DMS 273 (cell line): ENCODE data around the gene FGFRL1.

ENCODE experiments used
- DNase-seq: peaks from one replicate; lab custom pipeline; 2025; ENCODE audit not compliant: unreplicated experiment; lab: John Stamatoyannopoulos, UW

FGFRL1 gene, protein sequence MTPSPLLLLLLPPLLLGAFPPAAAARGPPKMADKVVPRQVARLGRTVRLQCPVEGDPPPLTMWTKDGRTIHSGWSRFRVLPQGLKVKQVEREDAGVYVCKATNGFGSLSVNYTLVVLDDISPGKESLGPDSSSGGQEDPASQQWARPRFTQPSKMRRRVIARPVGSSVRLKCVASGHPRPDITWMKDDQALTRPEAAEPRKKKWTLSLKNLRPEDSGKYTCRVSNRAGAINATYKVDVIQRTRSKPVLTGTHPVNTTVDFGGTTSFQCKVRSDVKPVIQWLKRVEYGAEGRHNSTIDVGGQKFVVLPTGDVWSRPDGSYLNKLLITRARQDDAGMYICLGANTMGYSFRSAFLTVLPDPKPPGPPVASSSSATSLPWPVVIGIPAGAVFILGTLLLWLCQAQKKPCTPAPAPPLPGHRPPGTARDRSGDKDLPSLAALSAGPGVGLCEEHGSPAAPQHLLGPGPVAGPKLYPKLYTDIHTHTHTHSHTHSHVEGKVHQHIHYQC

DNA sequence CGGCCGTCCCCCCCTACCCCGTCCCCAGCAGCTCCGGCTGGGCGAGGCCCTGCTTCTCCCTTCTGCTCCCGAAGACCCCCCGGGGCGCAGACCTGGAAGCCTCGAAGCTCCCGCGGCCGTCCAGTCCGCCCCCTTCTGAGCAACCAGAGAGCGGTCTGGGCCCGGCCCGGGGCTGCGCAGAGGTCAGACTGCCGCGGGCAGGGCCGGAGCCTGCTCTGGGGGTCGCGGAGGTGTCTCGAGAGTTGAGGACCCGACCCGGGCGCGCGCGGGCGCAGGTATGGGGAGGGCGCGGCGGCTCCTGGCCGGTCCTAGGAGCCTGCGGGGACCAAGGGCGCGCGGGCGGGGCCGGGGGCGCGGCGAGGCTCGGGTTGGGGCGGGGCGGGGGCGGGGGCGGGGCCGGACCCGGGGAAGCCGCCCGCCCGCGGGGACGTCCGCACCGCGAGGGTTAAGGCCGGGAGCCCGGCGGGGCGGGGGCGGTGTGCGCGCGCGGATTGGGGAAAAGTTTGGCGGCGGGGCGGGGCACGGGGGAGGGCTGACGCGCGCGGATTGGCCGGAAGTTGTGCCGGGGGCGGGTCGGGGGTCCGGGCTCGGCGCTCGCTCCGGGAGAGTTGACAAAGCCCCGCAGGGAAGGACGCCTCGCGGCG, at the start of gene FGFRL1:
Gene FGFRL1 (plus strand): TSS at position 605 of the 644 bp plus-strand sequence. CDS start 860 bp downstream, outside the sequence.
- DNase-seq = peak; percentile 94

DNA sequence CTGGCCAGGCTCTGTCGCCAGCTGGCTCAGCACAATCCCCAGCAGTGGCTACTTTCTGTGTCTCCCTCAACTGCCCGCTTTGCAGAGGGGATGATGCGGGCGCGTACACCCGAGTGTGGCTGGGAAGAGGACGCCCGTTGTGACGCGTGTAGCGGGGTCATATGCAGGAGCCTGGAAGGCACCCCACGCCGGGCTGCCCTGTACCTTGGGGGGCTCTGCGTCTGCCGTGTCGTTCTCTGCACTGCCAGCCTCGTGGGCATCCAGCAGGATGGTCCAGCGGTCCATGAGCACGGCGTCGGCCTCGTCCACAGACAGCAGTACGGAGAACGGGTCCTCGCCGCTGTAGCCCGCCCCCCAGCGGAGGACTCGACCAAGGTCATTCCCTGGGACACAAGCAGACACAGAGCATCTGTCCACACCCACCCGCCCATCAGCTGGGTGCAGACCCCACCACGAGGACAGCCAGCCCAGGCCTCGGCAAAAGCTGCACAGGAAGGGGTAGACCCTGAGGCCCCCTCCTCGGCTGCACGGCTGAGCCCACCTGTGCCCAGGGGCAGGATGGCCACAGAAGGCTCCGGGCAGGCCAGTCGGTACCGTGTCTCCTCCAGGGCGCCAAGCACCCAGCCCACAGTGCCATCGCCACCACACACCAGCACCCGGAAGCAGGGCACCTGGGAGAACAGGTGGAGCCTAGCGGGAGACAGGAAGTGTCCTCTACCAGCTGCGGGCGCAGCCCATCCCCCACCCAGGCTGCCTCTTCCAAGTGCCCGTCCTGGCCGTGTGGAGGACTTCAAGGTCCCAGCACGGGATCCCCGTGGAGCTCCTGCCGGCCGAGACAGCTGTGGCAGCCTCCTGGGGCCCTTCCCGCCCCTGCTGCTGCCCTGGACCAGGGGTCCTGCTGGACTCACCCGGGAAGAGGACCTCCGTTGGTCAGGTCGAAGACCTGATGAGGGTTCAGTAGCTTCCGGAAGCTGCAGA, 48.9 kb upstream of the FGFRL1 start:
- DNase-seq = no peak

DNA sequence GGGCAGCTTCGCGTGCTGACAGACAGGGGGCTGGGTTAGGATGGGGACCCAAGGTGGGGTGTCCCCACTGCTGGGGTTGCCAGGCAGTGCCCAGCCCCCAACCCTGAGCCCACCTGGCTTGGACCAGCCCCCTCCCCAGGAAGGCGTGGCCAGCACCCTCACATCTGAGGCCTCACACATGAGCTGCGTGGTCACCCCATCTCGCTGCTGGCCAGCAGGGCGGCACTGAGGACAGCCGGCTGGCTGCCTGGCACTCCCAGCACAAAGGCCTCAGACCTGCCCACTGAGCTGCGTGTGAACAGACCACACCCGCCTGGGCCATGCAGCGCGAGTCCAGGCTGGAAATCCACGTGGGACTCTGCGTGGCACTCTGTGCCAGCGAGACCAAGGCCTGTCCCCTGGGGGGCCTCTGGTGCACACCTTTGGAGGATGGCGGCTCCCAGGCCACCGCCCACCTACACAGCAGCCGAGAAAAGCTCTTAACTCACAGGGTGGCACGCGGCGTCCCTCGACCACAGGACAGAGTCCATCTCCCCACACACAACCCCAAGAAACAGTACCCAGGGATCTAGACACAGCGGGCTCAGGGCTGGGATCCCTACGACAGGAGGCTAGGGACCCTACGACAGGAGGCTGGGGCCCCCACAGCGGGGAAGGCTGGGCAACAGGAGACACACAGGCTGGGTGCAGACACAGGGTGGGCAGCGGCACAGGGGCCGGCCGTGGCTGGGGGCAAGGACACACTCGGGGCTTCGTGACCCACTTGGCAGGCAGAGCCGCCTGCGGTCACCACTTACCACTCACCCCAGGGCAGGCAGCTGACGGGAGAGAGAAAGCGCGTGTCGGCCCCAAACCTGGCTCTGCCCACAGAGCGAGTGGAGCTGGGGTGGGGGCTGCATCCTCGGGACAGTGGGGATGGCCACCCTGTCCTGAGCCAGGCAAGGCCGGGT, 47.9 kb upstream of the FGFRL1 start:
- DNase-seq = no peak

DNA sequence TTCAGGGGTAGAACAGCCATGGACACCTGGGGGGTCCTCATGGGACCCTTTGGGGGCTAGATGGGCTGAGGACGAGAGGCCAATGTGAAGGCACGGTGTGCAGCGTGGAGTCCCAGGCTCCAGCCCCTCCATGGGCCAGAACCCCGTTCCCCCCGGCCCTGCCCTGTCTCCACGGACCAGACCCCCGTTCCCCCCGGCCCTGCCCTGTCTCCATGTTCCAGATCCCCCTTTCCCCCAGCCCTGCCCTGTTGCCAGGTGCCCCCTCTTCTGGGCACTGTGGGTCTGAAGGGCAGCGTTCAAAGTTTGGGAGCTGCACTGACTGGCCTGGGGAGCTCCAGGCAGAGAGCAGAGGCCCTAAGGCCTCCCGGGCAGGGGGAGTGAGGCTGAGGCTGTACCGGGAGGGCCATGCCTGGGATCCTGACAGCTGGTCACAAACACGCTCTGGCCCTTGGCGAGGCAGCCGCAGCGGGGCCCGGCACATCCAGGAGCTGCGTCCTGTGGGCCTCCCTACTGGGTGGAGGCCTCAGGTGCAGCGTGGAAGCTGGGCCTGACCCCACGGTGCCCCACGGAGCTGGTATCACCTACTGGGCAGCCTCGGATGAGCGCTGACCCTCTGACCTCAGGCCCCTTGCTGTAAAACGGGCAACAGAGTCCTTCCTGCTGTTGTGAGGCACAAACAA, 46.9 kb upstream of the FGFRL1 start:
- no peak for DNase-seq

DNA sequence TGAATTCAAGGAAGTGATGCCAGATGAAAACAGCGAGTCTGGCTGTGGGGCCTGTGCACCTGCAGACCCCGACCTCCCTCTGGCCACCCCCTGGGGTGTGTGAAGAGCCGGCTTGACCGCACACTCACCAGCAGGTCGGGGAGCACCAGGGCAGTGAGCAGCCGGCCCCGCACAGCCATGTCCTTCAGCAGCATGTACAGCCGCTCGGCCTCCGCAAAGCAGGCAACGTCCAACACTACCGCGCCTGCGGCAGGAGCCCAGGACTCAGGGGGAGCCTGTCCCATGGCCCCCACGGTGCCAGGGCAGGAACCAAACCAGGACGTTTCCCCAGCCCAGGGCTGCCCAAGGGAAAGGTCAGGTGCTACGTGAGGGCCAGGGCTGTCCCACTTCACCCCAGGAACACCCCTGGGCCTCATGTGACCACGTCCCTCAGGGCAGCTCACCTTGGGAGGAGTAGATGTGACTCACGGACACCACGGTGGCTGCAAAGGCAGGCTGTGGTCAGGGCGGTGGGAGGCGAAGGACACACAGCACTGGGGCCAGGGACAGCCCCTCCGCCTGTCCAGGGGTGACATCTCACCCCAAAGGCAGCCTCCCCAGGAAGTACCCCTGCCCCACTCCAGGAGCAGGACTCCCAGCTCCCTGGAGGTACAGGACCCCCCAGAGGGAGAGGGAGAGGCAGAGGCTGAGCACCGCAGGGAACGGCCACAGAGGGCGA, 46.2 kb upstream of the FGFRL1 start:
- no peak for DNase-seq

DNA sequence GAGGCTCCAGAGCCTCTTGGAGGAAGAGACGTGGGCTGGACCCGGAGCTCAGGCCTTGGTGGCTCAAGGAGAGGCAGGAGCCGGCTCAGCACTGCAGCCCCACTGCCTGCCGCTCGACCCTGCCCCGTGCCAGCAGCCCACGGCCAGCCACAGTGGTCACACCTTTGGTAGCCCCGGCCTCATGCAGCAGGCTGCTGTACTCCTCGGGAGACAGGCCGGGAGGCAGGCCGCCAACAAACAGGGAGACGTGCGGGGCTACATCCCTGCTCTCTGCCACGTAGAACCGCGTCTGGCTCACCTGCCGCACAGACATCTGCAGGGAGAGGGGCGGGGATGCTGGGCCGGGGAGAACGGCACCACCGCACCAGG, 45.7 kb upstream of the FGFRL1 start:
- DNase-seq = no peak

DNA sequence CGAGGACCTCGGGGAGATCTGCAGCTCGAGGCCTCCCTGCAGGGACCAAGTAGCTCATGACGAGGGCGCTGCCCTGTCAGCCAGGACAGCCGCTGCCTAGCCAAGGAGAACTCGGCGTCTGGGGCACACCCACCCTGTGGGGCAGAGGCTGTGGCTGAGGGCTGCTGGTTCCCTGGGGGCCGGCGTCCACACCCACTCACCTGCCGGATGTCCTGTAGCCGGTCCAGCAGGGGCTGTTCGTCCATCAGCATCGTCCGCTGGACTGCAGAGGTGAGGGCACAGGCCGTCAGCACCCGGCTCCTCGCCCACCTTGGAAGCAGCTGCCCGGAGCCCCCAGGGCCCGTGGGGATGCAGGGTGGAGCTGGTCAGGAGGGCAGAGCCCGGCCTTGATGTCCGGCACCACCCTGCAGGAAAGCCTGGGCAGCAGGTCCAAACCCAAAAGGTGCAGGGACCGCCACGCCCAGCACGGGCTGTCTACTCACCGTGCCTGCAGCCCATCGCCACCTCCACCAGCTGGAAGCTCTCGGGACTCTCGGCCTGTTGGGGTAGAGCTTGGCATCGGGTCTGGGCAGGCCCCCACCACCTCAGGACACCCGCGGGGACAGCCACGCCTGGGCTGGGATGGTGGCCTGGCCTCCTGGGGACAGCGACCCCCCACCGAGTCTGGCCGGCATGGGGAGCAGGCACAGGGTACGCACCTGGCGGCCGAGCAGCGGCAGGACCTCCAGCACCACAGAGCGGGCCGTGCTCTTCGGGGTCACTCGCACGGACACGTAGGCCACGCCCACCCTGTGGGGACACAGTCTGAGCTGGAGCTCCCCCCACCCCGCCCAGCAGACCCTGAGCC, 44.9 kb upstream of the FGFRL1 start:
- no peak for DNase-seq

DNA sequence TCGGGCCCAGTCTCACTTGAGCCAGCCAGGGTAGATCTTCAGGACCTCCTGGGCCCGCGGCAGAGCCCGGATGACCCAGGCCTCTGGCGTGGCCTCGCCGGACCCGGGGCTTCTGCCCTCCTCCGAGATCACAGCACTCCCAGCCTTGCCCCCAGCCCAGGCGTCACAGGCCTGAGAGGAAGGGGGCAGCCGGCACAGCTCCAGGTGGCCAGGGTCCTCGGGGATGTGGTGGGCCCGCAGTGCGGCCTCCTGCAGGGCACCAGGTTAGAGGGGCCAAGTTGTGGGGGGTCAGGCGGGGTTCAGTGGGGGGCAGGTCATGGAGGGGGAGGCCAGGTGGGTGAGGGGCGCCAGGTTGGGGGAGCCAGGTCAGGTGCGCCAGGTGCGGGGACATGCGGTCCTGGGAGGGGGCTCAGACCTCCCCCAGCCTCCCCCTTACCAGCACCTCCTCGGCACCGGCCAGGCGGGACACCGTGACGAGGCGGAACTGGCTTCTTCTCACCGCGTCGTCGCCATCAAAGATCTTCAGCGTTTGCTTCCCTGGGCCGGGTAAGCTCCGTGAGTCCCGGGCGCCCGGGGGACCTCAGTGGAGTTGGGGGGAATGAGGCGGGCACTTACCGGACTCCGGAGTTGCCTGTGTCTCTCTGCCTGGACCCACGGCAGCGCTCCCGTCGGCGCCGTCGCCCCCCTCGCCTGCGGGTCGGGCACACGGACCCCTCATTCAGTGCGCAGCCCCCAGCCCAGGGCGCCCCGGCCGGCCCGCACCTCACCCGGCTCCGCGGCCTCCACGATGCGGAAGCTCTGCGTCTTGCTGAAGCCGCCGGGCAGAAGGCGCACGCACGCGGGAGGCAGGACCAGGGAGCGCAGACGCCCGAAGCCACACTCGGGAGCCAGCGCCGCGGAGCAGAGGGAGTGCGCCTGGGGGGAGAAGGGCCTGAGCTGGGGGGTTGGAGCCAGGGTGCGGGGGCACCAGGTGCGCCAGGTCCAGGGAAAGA, 44.0 kb upstream of the FGFRL1 start:
- DNase-seq = no peak

DNA sequence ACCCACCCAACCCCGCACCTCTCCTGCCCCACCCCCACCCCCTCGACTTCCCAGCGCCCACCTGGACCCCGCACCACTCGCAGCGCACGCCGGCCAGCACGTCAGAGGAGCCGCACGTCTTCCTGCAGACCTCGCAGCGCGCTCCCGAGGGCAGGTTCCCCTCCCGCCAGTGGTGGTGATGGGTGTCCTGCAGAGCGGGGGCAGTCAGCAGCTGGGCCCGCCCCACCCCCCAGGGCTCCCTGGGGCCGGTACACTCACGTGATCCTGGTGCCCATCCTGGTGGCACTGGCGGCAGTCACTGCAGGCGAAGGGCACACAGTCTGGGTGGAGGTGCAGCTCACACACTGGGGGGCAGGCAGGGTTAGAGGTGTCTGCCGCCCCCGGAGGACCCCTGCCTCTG, 43.2 kb upstream of the FGFRL1 start:
- DNase-seq = no peak

DNA sequence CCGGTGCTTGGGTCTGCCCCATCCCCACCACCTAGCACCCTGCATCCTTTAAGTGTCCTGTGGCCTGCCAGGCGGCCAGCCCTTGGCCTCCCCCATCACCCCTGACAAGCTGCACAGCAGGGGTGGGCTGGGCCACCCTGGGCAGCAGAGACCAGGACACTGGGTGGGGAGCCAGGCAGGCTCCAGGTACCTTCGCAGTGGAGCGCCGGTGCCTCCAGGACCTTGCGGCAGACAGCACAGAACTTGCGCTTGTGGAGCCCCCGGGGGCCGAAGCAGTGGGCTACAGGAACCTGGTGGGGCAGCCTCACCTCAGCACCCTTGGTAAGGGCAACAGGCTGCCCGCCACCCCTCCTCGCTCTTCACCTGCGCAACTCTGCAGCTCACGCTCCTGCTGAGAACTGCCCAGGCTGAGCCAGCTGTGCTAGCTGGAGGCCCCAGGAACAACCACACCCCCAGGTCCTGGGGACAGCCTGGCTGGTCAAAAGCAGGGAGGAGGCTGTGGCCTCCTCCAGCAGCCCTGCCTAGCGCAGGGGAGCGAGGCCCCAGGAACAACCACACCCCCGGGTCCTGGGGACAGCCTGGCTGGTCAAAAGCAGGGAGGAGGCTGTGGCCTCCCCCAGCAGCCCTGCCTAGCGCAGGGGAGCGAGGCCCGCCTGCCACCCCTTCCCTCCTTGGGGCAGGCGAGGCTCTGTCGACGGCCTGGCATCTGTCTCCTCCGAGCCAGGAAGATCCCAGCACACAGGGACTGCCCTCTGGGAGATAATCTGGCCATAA, 42.6 kb upstream of the FGFRL1 start:
- no peak for DNase-seq

DNA sequence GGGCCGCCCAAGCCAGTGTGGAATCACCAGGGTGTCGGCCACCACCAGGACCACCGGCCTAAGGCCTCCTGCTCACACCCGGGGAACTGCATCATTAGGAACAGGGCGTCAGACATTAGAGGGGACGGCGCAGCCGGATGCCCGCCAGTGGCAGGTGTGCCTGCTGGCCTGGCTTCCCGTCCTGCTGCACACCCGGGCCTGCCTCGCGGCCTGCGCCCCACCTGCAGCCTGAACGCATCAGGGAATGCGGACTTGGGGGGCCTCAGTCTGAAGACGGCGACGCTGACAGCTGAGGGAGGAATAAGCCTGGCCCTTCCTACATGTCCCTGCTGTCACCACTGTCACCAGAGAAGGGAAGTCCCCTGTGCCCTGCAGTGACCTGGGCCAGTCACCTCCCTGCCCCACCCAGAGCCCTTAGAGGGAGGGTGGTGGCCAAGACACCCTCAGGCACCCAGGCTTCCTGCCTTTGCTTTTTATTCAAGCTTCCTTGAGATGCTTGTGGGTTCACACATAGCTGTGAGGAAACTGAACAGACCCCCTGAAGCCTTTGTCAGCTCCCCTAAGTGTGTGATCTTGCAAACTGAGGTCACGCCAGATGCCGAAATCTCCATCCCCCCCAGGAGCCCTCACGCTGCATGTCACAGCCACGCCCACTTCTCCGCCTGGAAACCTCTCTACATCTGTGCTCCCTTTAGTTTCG, 41.2 kb upstream of the FGFRL1 start:
- DNase-seq = no peak

DNA sequence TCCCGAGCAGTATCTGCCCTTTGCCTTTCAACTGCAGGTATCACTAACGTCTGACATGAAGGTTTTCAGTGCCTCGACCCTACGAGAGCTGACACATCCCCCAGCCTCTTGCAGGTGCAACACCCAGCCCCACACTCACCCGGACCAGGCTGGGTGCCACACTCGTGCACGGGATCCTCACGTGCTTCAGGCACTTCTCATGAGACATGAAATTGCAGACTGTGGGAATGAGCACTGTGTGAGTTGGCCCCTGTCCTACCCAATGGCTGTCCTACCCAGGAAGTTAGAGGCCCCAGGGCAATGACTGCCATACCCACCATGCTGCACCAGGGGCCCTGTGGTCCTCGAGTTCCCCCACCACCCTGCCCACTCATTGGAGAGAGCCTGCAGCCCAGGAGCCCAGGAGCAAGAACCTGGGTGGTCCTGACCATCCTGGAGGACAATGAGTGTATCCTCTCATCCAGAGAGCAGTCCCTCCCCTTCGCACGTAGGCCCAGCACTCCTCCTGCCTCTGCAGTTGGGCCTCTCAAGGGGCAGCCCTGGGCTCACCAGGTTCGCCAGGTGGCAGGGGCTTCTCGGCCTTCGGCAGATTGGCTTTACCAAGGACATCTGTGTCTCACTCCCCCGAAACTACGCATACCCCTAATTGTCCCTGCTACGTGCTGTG, 40.4 kb upstream of the FGFRL1 start:
- no peak for DNase-seq

DNA sequence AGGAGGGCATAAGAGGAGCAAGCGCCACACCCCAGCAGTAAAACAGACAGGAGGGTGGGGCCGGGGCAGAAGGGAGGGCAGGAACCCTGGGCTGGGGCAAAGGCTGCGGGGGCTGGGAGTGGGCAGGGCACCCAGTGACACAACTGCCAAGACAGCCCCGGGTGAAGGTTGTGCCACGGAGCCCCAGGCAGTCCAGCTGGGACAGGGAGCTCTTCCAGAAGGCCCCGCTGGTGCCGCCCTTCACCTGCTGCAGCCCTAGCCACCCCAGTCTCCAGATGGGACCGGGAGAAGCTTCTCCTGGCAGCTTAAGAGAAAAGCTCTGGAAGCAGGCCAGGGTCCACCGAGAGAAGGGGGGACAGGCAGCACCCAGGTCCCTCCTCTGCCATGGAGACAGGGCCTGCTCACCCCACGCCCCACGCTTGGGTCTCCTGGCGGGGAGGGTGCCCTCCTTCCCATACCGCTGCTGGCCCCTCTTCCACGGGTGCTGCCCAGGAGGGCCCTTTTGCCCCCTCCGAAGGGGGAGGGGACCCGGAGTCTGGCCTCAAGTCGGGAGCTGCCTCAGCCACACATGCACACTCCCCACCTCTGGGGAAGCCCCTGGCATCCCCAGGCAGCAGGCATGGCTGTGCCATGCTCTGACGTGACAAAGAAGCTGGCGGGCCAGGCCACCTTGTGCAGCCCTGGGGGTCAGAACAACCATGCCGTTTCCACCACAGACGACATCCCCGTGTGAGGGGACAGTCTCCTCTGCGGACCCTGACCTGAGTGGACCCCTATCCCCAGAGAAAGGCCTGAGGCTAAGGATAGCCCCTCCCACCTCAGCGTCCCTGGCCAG, 39.5 kb upstream of the FGFRL1 start:
- DNase-seq = peak; percentile 48
